ENCODE measurements around the gene MMP2. TPM values are rescaled to one million over a fixed set of nuclear protein-coding genes. Genes with fewer than 3 reads are reported as not detected.

The MMP2 gene
- total and polyA plus RNA-seq, 2 of the 8 experiments (the other 6 are each of a cell fraction or from before 2014, with no cell fraction given) = 33.6 to 58.2 TPM

GRCh38 chr16:55521792-55522191 is 42.8 kb downstream of the MMP2 start:
- FAIRE-seq = no peak

More at GRCh38 chr16:55521792-55522191, 42.8 kb downstream of the MMP2 start:
- Histone ChIP-seq H2AFZ (ENCODE audit: low read length) (no peak overlapping the region), H2BK120ac (replicated peaks; ENCODE audit: low read depth, low read length) (no peak overlapping the region), H3K36me3 (ENCODE audit: control insufficient read depth in 2 of 4, insufficient read depth in 4 of 4, low read length in 3 of 4) (no peaks in the 10 kb centered on the region), H3K4me2 (ENCODE audit: insufficient read depth in 1 of 2, low read depth in 2 of 2, low read length in 2 of 2) (no peak overlapping the region), H2AK5ac (ENCODE audit: low read depth, low read length) (no peak overlapping the region), H4K5ac (ENCODE audit: insufficient read length, low read depth, low read length) (no peak overlapping the region), H3K79me1 (ENCODE audit: low read depth, low read length) (no peaks in the 10 kb centered on the region), H3K4me1 (replicated peaks in 1 of 4; ENCODE audit: control insufficient read depth in 3 of 4, insufficient read depth in 4 of 4, low read length in 3 of 4) (no peaks in the 10 kb centered on the region), H2BK12ac (ENCODE audit: low read depth, low read length) (no peak overlapping the region), H3K56ac (replicated peaks; ENCODE audit: insufficient read length, low read depth, low read length) (no peak overlapping the region), H3K23me2 (ENCODE audit: low read depth, low read length) (no peaks in the 10 kb centered on the region), H3K4me3 (ENCODE audit: extremely low read depth in 1 of 4, insufficient read depth in 2 of 4, low read depth in 3 of 4, low read length in 4 of 4) (no peak overlapping the region), H3K23ac (ENCODE audit: insufficient read length) (no peak overlapping the region), H3K79me2 (ENCODE audit: control insufficient read depth in 1 of 2, insufficient read depth in 2 of 2, low read length in 2 of 2) (no peaks in the 10 kb centered on the region), H2BK20ac (ENCODE audit: low read length) (no peak overlapping the region), H3K27ac (ENCODE audit: low read depth, low read length) (no peak overlapping the region), H4K8ac (ENCODE audit: extremely low read depth, insufficient read depth, low read length) (no peak overlapping the region), H2BK15ac (ENCODE audit: low read length) (no peak overlapping the region), H4K20me1 (replicated peaks in 1 of 2; ENCODE audit: control insufficient read depth in 1 of 2, insufficient read depth in 2 of 2, low read length in 2 of 2) (no peaks in the 10 kb centered on the region), H3K4ac (replicated peaks; ENCODE audit: insufficient read length, low read depth, low read length) (no peak overlapping the region), H3K9ac (replicated peaks in 1 of 4; ENCODE audit: extremely low read depth in 1 of 4, low read depth in 3 of 4, low read length in 3 of 4) (no peak overlapping the region), H3K27me3 (replicated peaks in 1 of 4; ENCODE audit: control insufficient read depth in 3 of 4, extremely low read depth in 1 of 4, insufficient read depth in 3 of 4, low read length in 3 of 4) (no peaks in the 10 kb centered on the region), H4K91ac (replicated peaks; ENCODE audit: insufficient read length, low read length) (no peak overlapping the region), H3K14ac (ENCODE audit: insufficient read length) (no peak overlapping the region), H2BK5ac (ENCODE audit: low read depth, low read length) (no peak overlapping the region), H3K18ac (ENCODE audit: extremely low read depth, low read length) (no peak overlapping the region), H3K9me3 (ENCODE audit: insufficient read depth in 2 of 2, low read depth in 1 of 2, low read length in 1 of 2) (peaks cover 0 to 12% of the 10 kb centered on the region in 2 experiments; a peak in 2 of 4 replicates)
- no peak for DNase-seq (ENCODE audit: low read depth in 1 of 2, low spot score in 2 of 2)
- 3% methylated on average over 1 of the region's 1 CpG; no CpG with 5 or more reads in 1 of the 2 experiments for WGBS, 2 experiments (ENCODE audit: extremely low coverage in 1 of 2, insufficient coverage in 1 of 2, insufficient read length in 1 of 2, insufficient replicate concordance in 2 of 2, low coverage in 1 of 2, low lambda C conversion rate in 2 of 2, missing lambda C conversion rate in 1 of 2)
- ChIA-PET CTCF (ENCODE audit: partially characterized antibody) (no interaction called here), POLR2A (ENCODE audit: partially characterized antibody) (no interaction called here)
- TF ChIP-seq BACH1 (IDR thresholded peaks at IDR 0.05; ENCODE audit: low read length) = no peak
- TF ChIP-seq RNF2 (IDR thresholded peaks at IDR 0.05; ENCODE audit: borderline replicate concordance, low read depth, low read length, missing control alignments, poor library complexity, severe bottlenecking) = no peak
- no peak for TF ChIP-seq CHD1 (IDR thresholded peaks at IDR 0.05; ENCODE audit: low read depth, low read length)
- TF ChIP-seq TAF1 (IDR thresholded peaks at IDR 0.05; ENCODE audit: low read depth, low read length) = no peak
- TF ChIP-seq CREB1 (IDR thresholded peaks at IDR 0.05) = no peak
- TF ChIP-seq POU5F1 (IDR thresholded peaks at IDR 0.05; ENCODE audit: low read depth, low read length) = no peak
- TF ChIP-seq CTBP2 (IDR thresholded peaks at IDR 0.05; ENCODE audit: borderline replicate concordance, insufficient read depth, insufficient read length, low read length) = no peak
- no peak for TF ChIP-seq HDAC2 (IDR thresholded peaks at IDR 0.05; ENCODE audit: borderline replicate concordance in 1 of 2, low read depth in 2 of 2, low read length in 2 of 2)
